ENCODE results near the gene DUSP5. TPM values are rescaled to one million over a fixed set of nuclear protein-coding genes. Genes with fewer than 3 reads are reported as not detected.

DUSP5 gene
- total RNA-seq: 10 to 100 TPM in 1 of 4 donors, 1 to 10 TPM in 3; 6.2 to 16.0 (median 6.6) TPM

- peak within 1 kb of the TSS; percentile 88 to 94 (median 91) for H3K27ac ChIP-seq
- no peaks in the 10 kb centered on the region for H3K36me3 ChIP-seq
- H3K27me3 ChIP-seq: peaks cover 30% of the 10 kb centered on the region
- in situ Hi-C loops (cut with MboI; ENCODE audit: low pct_ligation_motif_present in 1 of 4, low pct_unique_long_range_greater_than_20kb in 1 of 4, low sequenced_read_pairs in 3 of 4) (no loop called here), intact Hi-C loops (cut with DNase I; ENCODE audit: low total_unique reads) (loop anchor here (10.0 kb wide), 1 partner anchor 283 kb away; no protein-coding TSS in a partner anchor)
- peak within 1 kb of the TSS; percentile 58 to 70 (median 64) for H3K4me3 ChIP-seq
- DNase-seq: peak; percentile 96
- 0% methylated on average over 27 of the region's 98 CpGs; no CpG with 5 or more reads in 1 of the 2 donors for WGBS, 2 donors (ENCODE audit: low coverage in 1 of 2)
- TF ChIP-seq CTCF (IDR thresholded peaks at IDR 0.05): no peak
- TF ChIP-seq POLR2A (IDR thresholded peaks at IDR 0.05): peak; percentile 90
- TF ChIP-seq POLR2AphosphoS5 (IDR thresholded peaks at IDR 0.05): peak; percentile 96 to 98 (median 96)
- TF ChIP-seq EP300 (IDR thresholded peaks at IDR 0.05; ENCODE audit: low read depth): no peak
- peaks cover 27 to 55% (median 49%) of the 10 kb centered on the region in 4 donors for H3K4me1 ChIP-seq
- H3K9me3 ChIP-seq: no peaks in the 10 kb centered on the region
Observed at GRCh38 chr10:110497438-110498086, at the start of gene DUSP5. Gene DUSP5, plus strand, starts transcription at chr10:110497907. Its CDS starts 215 bp downstream, at chr10:110498122.

- no peak overlapping the region for H3K4me3 ChIP-seq
- intact Hi-C loops (cut with DNase I; ENCODE audit: low total_unique reads): no loop called here
- H3K36me3 ChIP-seq: no peaks in the 10 kb centered on the region
- TF ChIP-seq POLR2A (IDR thresholded peaks at IDR 0.05) (no peak), CTCF (IDR thresholded peaks at IDR 0.05) (no peak), EP300 (IDR thresholded peaks at IDR 0.05; ENCODE audit: low read depth) (no peak), POLR2AphosphoS5 (IDR thresholded peaks at IDR 0.05) (no peak)
- in situ Hi-C loops (cut with MboI; ENCODE audit: low pct_ligation_motif_present in 1 of 4, low pct_unique_long_range_greater_than_20kb in 1 of 4, low sequenced_read_pairs in 3 of 4): no loop called here
- 53 to 89% methylated on average over 2 to 3 of the region's 3 CpGs for WGBS, 2 donors (ENCODE audit: low coverage in 1 of 2)
- H3K4me1 ChIP-seq: no peaks in the 10 kb centered on the region
- DNase-seq: no peak
- no peak overlapping the region for H3K27ac ChIP-seq
- no peaks in the 10 kb centered on the region for H3K27me3 ChIP-seq
- no peaks in the 10 kb centered on the region for H3K9me3 ChIP-seq
Observed at GRCh38 chr10:110448682-110449418, 48.9 kb upstream of the DUSP5 start.

GRCh38 chr10:110455446-110455845 lies 42.3 kb upstream of the DUSP5 start:
- DNase-seq: no peak
- intact Hi-C loops (cut with DNase I; ENCODE audit: low total_unique reads): no loop called here
- no peaks in the 10 kb centered on the region for H3K4me1 ChIP-seq

More at GRCh38 chr10:110455446-110455845, 42.3 kb upstream of the DUSP5 start:
- TF ChIP-seq POLR2AphosphoS5 (IDR thresholded peaks at IDR 0.05) (no peak), CTCF (IDR thresholded peaks at IDR 0.05) (no peak), EP300 (IDR thresholded peaks at IDR 0.05; ENCODE audit: low read depth) (no peak), POLR2A (IDR thresholded peaks at IDR 0.05) (no peak)
- no peak overlapping the region for H3K27ac ChIP-seq
- H3K36me3 ChIP-seq: no peaks in the 10 kb centered on the region
- H3K27me3 ChIP-seq: no peaks in the 10 kb centered on the region
- no peak overlapping the region for H3K4me3 ChIP-seq
- H3K9me3 ChIP-seq: no peaks in the 10 kb centered on the region
- in situ Hi-C loops (cut with MboI; ENCODE audit: low pct_ligation_motif_present in 1 of 4, low pct_unique_long_range_greater_than_20kb in 1 of 4, low sequenced_read_pairs in 3 of 4): no loop called here
- 51 to 88% methylated on average over 1 to 3 of the region's 3 CpGs for WGBS, 2 donors (ENCODE audit: low coverage in 1 of 2)

Data from transverse colon (tissue), 4 donors.